Right lobe of liver (tissue), 6 donors: ENCODE results near the gene WDFY4. TPM values are rescaled to one million over a fixed set of nuclear protein-coding genes. Genes with fewer than 3 reads are reported as not detected.

Experiments used
- ATAC-seq, 4 donors: fragments of 200-7000 bp; cut with Tn5 transposase; one replicate each; pipeline ENCODE4 v1.9.1; 2020; ENCODE audit warnings: mild to moderate bottlenecking in 4 of 4, moderate library complexity in 4 of 4
- DNase-seq, 3 donors: peaks; one replicate each; pipeline ENCODE4 v3.0.0-alpha.2; 2020
- H3K27ac ChIP-seq, 3 donors: fragments of 200-600 bp; one replicate each; pipeline ENCODE4 v1.8.0; 2022
- H3K27me3 ChIP-seq, 2 donors: fragments of 200-600 bp; one replicate each; pipeline ENCODE4 v1.8.0; 2022
- H3K36me3 ChIP-seq, 4 donors: fragments of 200-600 bp; sonication (generic) in 1 of 4; one replicate each; pipeline versions ENCODE4 v1.5.1 to v1.8.0; 2017 to 2022; ENCODE audit warnings: control low read depth in 1 of 4
- H3K4me1 ChIP-seq, 4 donors: fragments of 200-600 bp; sonication (generic) in 1 of 4; one replicate each; pipeline versions ENCODE4 v1.5.1 to v1.8.0; 2017 to 2022; ENCODE audit warnings: control low read depth in 1 of 4
- H3K4me3 ChIP-seq, 3 donors: fragments of 200-600 bp; one replicate each; pipeline ENCODE4 v1.8.0; 2022
- H3K9me3 ChIP-seq, 4 donors: fragments of 200-600 bp; sonication (generic) in 1 of 4; one replicate each; pipeline versions ENCODE4 v1.5.1 to v1.8.0; 2017 to 2022; ENCODE audit warnings: control low read depth in 1 of 4
- POLR2A ChIP-seq: fragments of 450-650 bp; IDR thresholded peaks from one replicate; pipeline ENCODE4 v1.6.1; 2017; ENCODE audit warnings: antibody characterized with exemption, mild to moderate bottlenecking
- WGBS: methylation state at CpG from one replicate; pipeline ENCODE4 v1.1.6; 2018; ENCODE audit warnings: low coverage, low lambda C conversion rate; ENCODE audit not compliant: insufficient coverage; ENCODE audit errors: missing lambda C conversion rate; 5-methylcytosine and 5-hydroxymethylcytosine counted together
- intact Hi-C, 2 donors: fragments of 100-400 bp; cut with DNase I; formaldehyde crosslinking; loops; one replicate each; pipeline versions ENCODE4 v1.11.2 to v1.14.1; 2022
- total RNA-seq, 6 experiments: library from RNA; depleted of rRNA in 2 of 6; stranded (reverse); fragments of >200 nt in 2 of 6; fragmentation: NEBNext Ultra II Directional in 3 of 6; extraction: Animal tissue kit (Norgen Biotek cat#: 25700) in 3 of 6; gene quantifications; one replicate each; pipeline versions ENCODE4 v1.1.0 to v1.2.4, GENCODE V29; 2016 to 2023
- TF ChIP-seq, protein P1 (sequence below), 4 donors: fragments of 200-600 bp in 3 of 4; fragments of 450-650 bp in 1 of 4; IDR thresholded peaks; one replicate each; pipeline versions ENCODE4 v1.5.1 to v1.8.0; 2016 to 2022; ENCODE audit warnings: antibody characterized with exemption in 4 of 4, mild to moderate bottlenecking in 2 of 4
- donor health status: DM: no; HTN: yes; CAD: no.
- donor health status: DM: no; HTN: no; CAD: no.
- donor health status: DM: no; HTN: no; CAD: no.
- donor health status: DM: no; HTN: yes; CAD: no.
- donor health status: DM: no; HTN: yes; CAD: no.

WDFY4 gene
- total RNA-seq, 6 experiments from 2014 or later = 1.4 to 4.1 (median 1.9) TPM

DNA sequence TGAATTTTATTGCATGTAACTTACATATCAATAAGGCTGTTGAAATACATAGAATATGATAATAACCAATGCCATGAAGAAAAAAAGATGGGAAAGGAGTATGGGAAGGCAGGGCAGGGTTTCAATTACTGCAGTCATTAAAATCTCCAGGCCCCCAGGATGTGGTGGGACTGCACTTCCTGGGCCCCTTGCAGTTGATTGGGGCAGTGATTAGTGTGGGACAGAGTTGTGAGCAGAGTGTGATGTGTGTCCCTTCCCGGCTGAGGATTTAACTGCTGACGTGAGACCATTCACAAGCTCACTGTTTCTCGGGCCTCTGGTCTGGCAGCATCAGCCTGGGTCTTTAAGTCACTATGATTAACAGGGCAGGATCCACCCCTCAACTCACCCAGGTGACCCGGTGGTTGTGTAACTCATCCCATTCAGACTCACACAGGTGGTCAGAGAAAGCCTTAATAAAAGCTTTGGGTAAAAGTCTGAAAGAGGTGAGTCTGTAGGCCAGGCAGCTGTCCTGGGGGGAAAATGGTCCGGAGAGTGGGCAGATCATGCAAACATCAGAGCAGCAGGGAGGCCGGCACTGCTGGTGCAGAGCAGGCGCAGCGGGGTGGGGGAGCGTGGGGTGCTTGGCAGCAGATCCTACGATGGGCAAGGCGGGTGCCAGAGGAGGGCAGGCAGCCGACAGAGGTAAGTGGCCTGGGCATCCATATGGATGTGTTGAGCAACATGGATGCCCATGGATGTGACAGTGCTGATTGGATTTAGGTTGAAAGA, 36.3 kb upstream of the WDFY4 start:
- 83% methylated on average over 9 of the region's 12 CpGs for WGBS
- no peaks in the 10 kb centered on the region for H3K9me3 ChIP-seq
- H3K4me1 ChIP-seq = no peaks in the 10 kb centered on the region
- DNase-seq (no peak), ATAC-seq (no peak)
- no peak overlapping the region for H3K4me3 ChIP-seq
- intact Hi-C loops = no loop called here
- TF ChIP-seq POLR2A = no peak
- TF ChIP-seq, protein P1, sequence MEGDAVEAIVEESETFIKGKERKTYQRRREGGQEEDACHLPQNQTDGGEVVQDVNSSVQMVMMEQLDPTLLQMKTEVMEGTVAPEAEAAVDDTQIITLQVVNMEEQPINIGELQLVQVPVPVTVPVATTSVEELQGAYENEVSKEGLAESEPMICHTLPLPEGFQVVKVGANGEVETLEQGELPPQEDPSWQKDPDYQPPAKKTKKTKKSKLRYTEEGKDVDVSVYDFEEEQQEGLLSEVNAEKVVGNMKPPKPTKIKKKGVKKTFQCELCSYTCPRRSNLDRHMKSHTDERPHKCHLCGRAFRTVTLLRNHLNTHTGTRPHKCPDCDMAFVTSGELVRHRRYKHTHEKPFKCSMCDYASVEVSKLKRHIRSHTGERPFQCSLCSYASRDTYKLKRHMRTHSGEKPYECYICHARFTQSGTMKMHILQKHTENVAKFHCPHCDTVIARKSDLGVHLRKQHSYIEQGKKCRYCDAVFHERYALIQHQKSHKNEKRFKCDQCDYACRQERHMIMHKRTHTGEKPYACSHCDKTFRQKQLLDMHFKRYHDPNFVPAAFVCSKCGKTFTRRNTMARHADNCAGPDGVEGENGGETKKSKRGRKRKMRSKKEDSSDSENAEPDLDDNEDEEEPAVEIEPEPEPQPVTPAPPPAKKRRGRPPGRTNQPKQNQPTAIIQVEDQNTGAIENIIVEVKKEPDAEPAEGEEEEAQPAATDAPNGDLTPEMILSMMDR (IDR thresholded peaks at IDR 0.05) = no peak
- no peak overlapping the region for H3K27ac ChIP-seq
- H3K27me3 ChIP-seq = no peaks in the 10 kb centered on the region
- H3K36me3 ChIP-seq = no peaks in the 10 kb centered on the region

DNA sequence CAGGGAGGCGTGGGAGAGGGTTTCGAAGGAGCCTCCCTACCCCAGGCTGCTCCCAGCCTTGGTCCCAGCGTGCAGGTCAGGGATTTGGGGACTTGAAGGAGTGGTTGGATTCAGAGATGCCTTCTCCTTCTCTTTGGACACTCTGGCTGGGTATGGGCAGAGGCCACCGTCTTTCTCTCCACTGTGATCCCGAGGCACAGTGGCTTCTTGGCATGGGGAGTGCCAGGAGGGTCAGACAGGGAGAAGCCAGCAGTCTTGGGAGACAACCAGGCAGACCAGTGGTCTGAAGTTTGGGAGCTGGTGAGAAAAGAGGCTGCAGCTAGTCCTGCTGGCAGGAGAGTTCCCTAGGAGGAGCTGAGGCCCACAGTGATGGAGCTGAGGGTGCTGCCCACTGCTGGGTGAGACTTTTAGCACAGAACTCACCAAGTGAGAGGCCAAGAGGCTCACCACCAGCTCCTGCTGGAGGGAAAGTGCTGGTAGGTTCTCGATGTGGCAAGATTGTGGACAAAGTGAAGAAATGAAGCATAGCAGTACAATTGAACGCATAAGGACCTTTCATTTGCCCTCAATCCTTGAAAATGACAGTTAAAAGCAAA, 35.2 kb upstream of the WDFY4 start:
- no peak for DNase-seq
- H3K4me3 ChIP-seq = no peak overlapping the region
- ATAC-seq = no peak
- H3K27ac ChIP-seq = no peak overlapping the region
- no peaks in the 10 kb centered on the region for H3K27me3 ChIP-seq
- no peaks in the 10 kb centered on the region for H3K4me1 ChIP-seq
- no peaks in the 10 kb centered on the region for H3K9me3 ChIP-seq
- intact Hi-C loops = no loop called here
- 50% methylated on average over 4 of the region's 7 CpGs for WGBS
- H3K36me3 ChIP-seq = no peaks in the 10 kb centered on the region
- no peak for TF ChIP-seq POLR2A
- TF ChIP-seq, protein P1 (IDR thresholded peaks at IDR 0.05) = no peak

DNA sequence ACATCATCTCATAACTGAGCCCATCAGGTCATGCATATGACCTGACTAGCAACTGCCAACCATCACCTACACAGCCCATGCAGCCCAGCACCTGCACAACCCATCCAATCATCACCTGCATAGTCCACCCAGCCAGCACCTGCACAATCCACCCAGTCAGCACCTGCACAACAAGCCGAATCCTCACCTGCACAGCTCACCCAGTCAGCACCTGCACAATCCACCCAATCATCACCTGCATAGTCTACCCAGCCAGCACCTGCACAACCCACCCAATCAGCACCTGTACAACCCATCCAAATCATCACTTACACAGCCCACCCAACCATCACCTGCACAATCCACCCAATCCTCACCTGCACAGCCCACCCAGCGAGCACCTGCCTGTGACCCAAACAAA, 33.4 kb upstream of the WDFY4 start:
- Histone ChIP-seq H3K36me3 (no peaks in the 10 kb centered on the region), H3K9me3 (no peaks in the 10 kb centered on the region), H3K27me3 (no peaks in the 10 kb centered on the region), H3K27ac (no peak overlapping the region), H3K4me3 (no peak overlapping the region), H3K4me1 (peaks cover 0 to 10% (median under 1%) of the 10 kb centered on the region in 4 donors)
- 50% methylated on average over 1 of the region's 2 CpGs for WGBS
- no peak for TF ChIP-seq POLR2A
- TF ChIP-seq, protein P1 (IDR thresholded peaks at IDR 0.05) = no peak
- ATAC-seq (no peak), DNase-seq (no peak)
- intact Hi-C loops = loop anchor here (10.0 kb wide), 1 partner anchor 96 kb away; no protein-coding TSS in a partner anchor

DNA sequence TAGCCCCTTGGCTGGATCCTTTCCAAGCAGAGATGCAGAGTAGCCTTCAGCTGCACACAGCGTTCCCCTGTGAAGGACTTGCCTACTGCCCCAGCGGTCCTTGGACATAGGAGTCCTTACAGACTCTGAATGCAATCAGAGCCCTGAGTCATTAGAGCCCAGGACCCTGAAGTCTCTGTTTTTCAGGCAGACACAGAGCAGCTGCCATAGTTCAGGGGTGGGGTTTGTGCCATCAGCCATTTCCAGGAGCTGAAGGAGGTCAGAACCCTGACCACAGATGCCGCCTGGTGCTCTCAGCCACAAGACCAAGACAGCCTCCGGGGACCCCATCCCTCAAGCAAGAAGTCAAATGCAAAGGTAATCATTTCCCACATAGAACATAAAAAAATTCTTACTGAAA, 32.8 kb upstream of the WDFY4 start:
- no peak overlapping the region for H3K4me3 ChIP-seq
- H3K36me3 ChIP-seq = no peaks in the 10 kb centered on the region
- no peaks in the 10 kb centered on the region for H3K27me3 ChIP-seq
- intact Hi-C loops = loop anchor here (10.0 kb wide), 1 partner anchor 97 kb away; no protein-coding TSS in a partner anchor
- WGBS = 69% methylated on average over 2 of the region's 4 CpGs
- DNase-seq = no peak
- H3K27ac ChIP-seq = no peak overlapping the region
- no peaks in the 10 kb centered on the region for H3K9me3 ChIP-seq
- ATAC-seq = no peak
- TF ChIP-seq POLR2A = no peak
- TF ChIP-seq, protein P1 (IDR thresholded peaks at IDR 0.05) = no peak
- H3K4me1 ChIP-seq = peaks cover 0 to 13% (median 3%) of the 10 kb centered on the region in 4 donors
